ENCODE data around the gene MYOZ2. TPM values are rescaled to one million over a fixed set of nuclear protein-coding genes. Genes with fewer than 3 reads are reported as not detected.

Gene MYOZ2
- total RNA-seq, 3 donors from 2014 or later (not counting 1 experiment from before 2014, with no cell fraction given): not detected

- no peak overlapping the region for H3K27ac Mint-ChIP-seq
- TF ChIP-seq CTCF (IDR thresholded peaks at IDR 0.05): no peak
- H3K36me3 Mint-ChIP-seq: no peaks in the 10 kb centered on the region
- intact Hi-C loops (cut with micrococcal nuclease): no loop called here
- H3K36me3 ChIP-seq (ENCODE audit: control insufficient read depth, insufficient read depth, low read length): no peaks in the 10 kb centered on the region
- ATAC-seq: no peak
- H3K4me1 Mint-ChIP-seq: peaks cover 12 to 25% of the 10 kb centered on the region in 2 donors
- H3K9me3 Mint-ChIP-seq: no peaks in the 10 kb centered on the region
- peaks cover 4% of the 10 kb centered on the region for H3K4me1 ChIP-seq (ENCODE audit: control insufficient read depth, insufficient read depth, low read length)
- H3K27me3 ChIP-seq (ENCODE audit: control insufficient read depth, insufficient read depth, low read length): no peaks in the 10 kb centered on the region
- no peak for DNase-seq
- H3K4me3 Mint-ChIP-seq: no peak overlapping the region
- H3K27ac ChIP-seq (ENCODE audit: low read length): no peak overlapping the region
- H3K27me3 Mint-ChIP-seq (ENCODE audit: low read depth in 2 of 2): no peaks in the 10 kb centered on the region
- WGBS (ENCODE audit: insufficient coverage): 85% methylated on average over 3 of the region's 4 CpGs
- H3K4me3 ChIP-seq (ENCODE audit: low read length): no peak overlapping the region
- H3K9me3 ChIP-seq (ENCODE audit: control insufficient read depth, insufficient read depth, low read length): no peaks in the 10 kb centered on the region
Measured at GRCh38 chr4:119229908-119230687, 94.5 kb downstream of the MYOZ2 start.

- Histone ChIP-seq H3K27ac (ENCODE audit: low read length) (no peak overlapping the region), H3K4me1 (ENCODE audit: control insufficient read depth, insufficient read depth, low read length) (peaks cover 4% of the 10 kb centered on the region), H3K9me3 (ENCODE audit: control insufficient read depth, insufficient read depth, low read length) (no peaks in the 10 kb centered on the region), H3K36me3 (ENCODE audit: control insufficient read depth, insufficient read depth, low read length) (no peaks in the 10 kb centered on the region), H3K4me3 (ENCODE audit: low read length) (no peak overlapping the region), H3K27me3 (ENCODE audit: control insufficient read depth, insufficient read depth, low read length) (no peaks in the 10 kb centered on the region)
- no peak overlapping the region for H3K4me3 Mint-ChIP-seq
- no peak for ATAC-seq
- H3K36me3 Mint-ChIP-seq: no peaks in the 10 kb centered on the region
- intact Hi-C loops (cut with micrococcal nuclease): no loop called here
- no peak for TF ChIP-seq CTCF (IDR thresholded peaks at IDR 0.05)
- H3K27ac Mint-ChIP-seq: no peak overlapping the region
- peaks cover 12 to 25% of the 10 kb centered on the region in 2 donors for H3K4me1 Mint-ChIP-seq
- 98% methylated on average over 3 of the region's 3 CpGs for WGBS (ENCODE audit: insufficient coverage)
- no peaks in the 10 kb centered on the region for H3K27me3 Mint-ChIP-seq (ENCODE audit: low read depth in 2 of 2)
- no peaks in the 10 kb centered on the region for H3K9me3 Mint-ChIP-seq
- DNase-seq: no peak
Measured at GRCh38 chr4:119231491-119231890, 95.9 kb downstream of the MYOZ2 start.

GRCh38 chr4:119232286-119232685 lies 96.7 kb downstream of the MYOZ2 start:
- Histone ChIP-seq H3K4me1 (ENCODE audit: control insufficient read depth, insufficient read depth, low read length) (peaks cover 4% of the 10 kb centered on the region), H3K27me3 (ENCODE audit: control insufficient read depth, insufficient read depth, low read length) (no peaks in the 10 kb centered on the region), H3K27ac (ENCODE audit: low read length) (no peak overlapping the region), H3K4me3 (ENCODE audit: low read length) (no peak overlapping the region), H3K9me3 (ENCODE audit: control insufficient read depth, insufficient read depth, low read length) (no peaks in the 10 kb centered on the region), H3K36me3 (ENCODE audit: control insufficient read depth, insufficient read depth, low read length) (no peaks in the 10 kb centered on the region)
- Mint-ChIP-seq H3K4me1 (peaks cover 12 to 25% of the 10 kb centered on the region in 2 donors), H3K27ac (no peak overlapping the region), H3K27me3 (ENCODE audit: low read depth in 2 of 2) (no peaks in the 10 kb centered on the region), H3K4me3 (no peak overlapping the region), H3K36me3 (no peaks in the 10 kb centered on the region), H3K9me3 (no peaks in the 10 kb centered on the region)
- no CpG with 5 or more reads among the region's 1 CpG for WGBS (ENCODE audit: insufficient coverage)
- TF ChIP-seq CTCF (IDR thresholded peaks at IDR 0.05): no peak
- intact Hi-C loops (cut with micrococcal nuclease): no loop called here
- ATAC-seq (no peak), DNase-seq (no peak)

GRCh38 chr4:119233191-119233590 lies 97.6 kb downstream of the MYOZ2 start:
- Mint-ChIP-seq H3K27me3 (ENCODE audit: low read depth in 2 of 2) (no peaks in the 10 kb centered on the region), H3K27ac (peak overlapping the region in 1 of 2 donors; percentile 34), H3K9me3 (no peaks in the 10 kb centered on the region), H3K4me3 (no peak overlapping the region), H3K4me1 (peaks cover 16 to 24% of the 10 kb centered on the region in 2 donors), H3K36me3 (no peaks in the 10 kb centered on the region)
- H3K9me3 ChIP-seq (ENCODE audit: control insufficient read depth, insufficient read depth, low read length): no peaks in the 10 kb centered on the region
- intact Hi-C loops (cut with micrococcal nuclease): no loop called here
- H3K36me3 ChIP-seq (ENCODE audit: control insufficient read depth, insufficient read depth, low read length): no peaks in the 10 kb centered on the region
- no peaks in the 10 kb centered on the region for H3K27me3 ChIP-seq (ENCODE audit: control insufficient read depth, insufficient read depth, low read length)
- no peak for DNase-seq
- peaks cover 4% of the 10 kb centered on the region for H3K4me1 ChIP-seq (ENCODE audit: control insufficient read depth, insufficient read depth, low read length)
- TF ChIP-seq CTCF (IDR thresholded peaks at IDR 0.05): no peak
- no peak overlapping the region for H3K27ac ChIP-seq (ENCODE audit: low read length)
- no peak overlapping the region for H3K4me3 ChIP-seq (ENCODE audit: low read length)
- no peak for ATAC-seq

All from natural killer cell (primary cell).